IPS-15b (cell line): ENCODE results near the gene CORO1C.

ENCODE experiments used
- H3K27me3 ChIP-seq: one replicate; pipeline ENCODE4 v1.6.1; 2013; ENCODE audit warnings: low read length; ENCODE audit not compliant: control insufficient read depth, insufficient read depth
- H3K36me3 ChIP-seq: one replicate; pipeline ENCODE4 v1.6.1; 2013; ENCODE audit warnings: low read length; ENCODE audit not compliant: control insufficient read depth, insufficient read depth
- H3K4me1 ChIP-seq: one replicate; pipeline ENCODE4 v1.6.1; 2013; ENCODE audit warnings: mild to moderate bottlenecking, low read length; ENCODE audit not compliant: control insufficient read depth, insufficient read depth
- H3K4me3 ChIP-seq: one replicate; pipeline ENCODE4 v1.5.1; 2013; ENCODE audit warnings: low read depth, low read length
- H3K9ac ChIP-seq: one replicate; pipeline ENCODE4 v1.6.1; 2013; ENCODE audit warnings: low read depth, mild to moderate bottlenecking, low read length
- H3K9me3 ChIP-seq: one replicate; pipeline ENCODE4 v1.6.1; 2013; ENCODE audit warnings: mild to moderate bottlenecking, low read length; ENCODE audit not compliant: control insufficient read depth, insufficient read depth

Gene CORO1C

DNA sequence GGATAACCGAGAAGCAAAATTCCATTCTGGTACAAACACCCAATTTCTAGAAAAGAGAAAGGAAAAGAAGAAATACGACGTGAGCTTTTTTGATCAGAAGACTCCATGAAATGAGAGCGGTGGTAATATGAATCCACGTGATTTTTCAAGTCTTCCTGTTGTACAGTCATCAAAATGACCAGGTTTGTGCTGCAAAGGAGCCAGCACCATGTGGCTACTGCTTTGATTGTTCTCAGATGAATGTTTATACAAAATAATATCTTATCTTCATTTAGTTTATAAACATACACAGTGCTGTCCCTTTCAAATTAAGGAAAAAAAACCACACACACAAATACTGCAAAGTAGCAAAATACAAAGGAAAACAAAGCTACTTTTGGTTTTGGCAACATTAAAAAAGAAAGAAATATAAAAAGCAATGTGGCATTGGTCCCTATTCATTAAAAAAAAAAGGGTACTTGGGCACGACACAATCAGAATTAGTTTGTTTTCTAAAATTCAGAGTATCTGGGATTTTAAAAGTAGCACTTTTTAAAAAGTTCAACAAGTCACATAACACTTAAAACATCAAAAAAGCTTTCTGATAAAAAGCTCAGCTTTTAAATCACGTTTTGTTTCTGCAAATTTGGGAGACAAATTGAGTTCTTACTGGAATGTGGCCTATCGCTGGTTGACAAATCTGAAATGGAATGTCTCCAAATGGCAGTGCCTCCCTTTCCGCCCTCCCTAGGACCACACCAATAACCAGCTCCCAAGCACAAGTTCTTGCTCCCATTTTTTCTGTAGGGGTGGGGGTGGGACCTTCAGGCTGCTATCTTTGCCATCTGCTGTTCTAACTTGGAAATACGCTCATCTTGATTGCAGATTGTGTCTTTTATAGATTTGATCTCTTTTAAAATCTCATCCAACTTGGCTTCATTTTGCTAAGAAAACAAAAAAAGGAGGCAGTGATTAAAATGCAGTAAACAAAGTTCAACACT lies 84.4 kb downstream of the CORO1C start:
- H3K9me3 ChIP-seq = no peaks in the 10 kb centered on the region
- no peaks in the 10 kb centered on the region for H3K4me1 ChIP-seq
- no peaks in the 10 kb centered on the region for H3K27me3 ChIP-seq
- no peak overlapping the region for H3K9ac ChIP-seq
- H3K36me3 ChIP-seq = peaks cover 18% of the 10 kb centered on the region
- no peak overlapping the region for H3K4me3 ChIP-seq

DNA sequence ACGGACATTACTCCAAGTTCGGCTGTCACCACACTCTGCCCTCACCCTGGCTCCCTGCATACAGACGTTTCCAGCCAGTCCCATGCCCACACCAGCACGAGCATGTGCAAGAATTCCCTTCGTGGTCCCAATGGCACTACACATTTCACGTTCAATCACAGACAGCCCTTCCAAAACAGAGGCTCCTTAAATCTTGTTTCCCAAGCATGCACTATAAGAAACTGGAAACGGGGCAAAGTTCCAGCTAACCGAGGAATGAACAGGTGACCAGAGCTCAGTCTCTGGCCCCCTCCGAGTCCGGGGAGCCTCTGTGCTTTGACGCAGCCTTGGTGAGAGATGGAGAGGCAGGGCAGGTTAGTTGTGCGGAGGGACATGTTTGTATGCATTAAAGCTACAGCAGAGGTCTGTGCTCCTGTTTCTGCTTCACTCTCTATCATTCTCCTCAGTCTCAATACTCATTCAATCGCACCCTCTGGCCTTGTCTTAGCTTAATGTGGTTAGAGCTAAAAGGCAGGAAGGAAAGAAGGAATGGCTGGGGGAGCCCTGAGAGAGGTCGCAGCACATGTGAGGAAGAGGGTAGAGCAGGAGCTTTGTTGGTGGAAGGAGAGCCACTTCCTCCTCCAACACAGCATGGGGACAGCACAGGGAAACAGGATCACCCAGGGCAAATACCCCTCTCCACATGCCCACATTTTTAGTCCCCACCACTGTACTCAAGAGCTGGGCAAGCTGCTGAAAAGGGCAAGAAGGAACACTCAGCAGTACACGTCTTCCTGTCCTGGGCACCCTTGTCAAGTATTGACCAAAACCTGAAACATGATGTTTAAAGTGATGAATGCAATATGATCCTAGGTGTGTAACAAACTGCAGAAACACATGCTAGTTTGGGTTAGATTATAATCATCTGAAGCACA lies 85.4 kb downstream of the CORO1C start:
- Histone ChIP-seq H3K36me3 (peaks cover 15% of the 10 kb centered on the region), H3K27me3 (no peaks in the 10 kb centered on the region), H3K4me1 (no peaks in the 10 kb centered on the region), H3K4me3 (no peak overlapping the region), H3K9me3 (no peaks in the 10 kb centered on the region), H3K9ac (no peak overlapping the region)

DNA sequence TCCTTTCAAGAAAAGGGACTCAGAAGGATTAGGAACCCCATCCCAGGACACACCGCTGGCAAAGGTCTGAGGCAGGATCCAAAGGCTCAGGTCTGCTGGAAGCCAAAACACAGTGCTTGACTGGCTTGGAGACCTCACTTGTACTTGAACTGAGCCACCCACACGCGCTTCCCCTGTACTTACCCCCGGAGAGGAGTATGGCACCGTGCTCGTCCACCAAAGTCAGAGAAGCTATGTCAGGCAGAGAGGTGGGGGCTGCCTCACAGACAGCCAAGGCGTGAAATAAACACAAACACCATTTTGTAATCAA lies 86.6 kb downstream of the CORO1C start:
- no peak overlapping the region for H3K4me3 ChIP-seq
- H3K36me3 ChIP-seq = peaks cover 15% of the 10 kb centered on the region
- H3K4me1 ChIP-seq = no peaks in the 10 kb centered on the region
- H3K27me3 ChIP-seq = no peaks in the 10 kb centered on the region
- H3K9me3 ChIP-seq = no peaks in the 10 kb centered on the region
- H3K9ac ChIP-seq = no peak overlapping the region

DNA sequence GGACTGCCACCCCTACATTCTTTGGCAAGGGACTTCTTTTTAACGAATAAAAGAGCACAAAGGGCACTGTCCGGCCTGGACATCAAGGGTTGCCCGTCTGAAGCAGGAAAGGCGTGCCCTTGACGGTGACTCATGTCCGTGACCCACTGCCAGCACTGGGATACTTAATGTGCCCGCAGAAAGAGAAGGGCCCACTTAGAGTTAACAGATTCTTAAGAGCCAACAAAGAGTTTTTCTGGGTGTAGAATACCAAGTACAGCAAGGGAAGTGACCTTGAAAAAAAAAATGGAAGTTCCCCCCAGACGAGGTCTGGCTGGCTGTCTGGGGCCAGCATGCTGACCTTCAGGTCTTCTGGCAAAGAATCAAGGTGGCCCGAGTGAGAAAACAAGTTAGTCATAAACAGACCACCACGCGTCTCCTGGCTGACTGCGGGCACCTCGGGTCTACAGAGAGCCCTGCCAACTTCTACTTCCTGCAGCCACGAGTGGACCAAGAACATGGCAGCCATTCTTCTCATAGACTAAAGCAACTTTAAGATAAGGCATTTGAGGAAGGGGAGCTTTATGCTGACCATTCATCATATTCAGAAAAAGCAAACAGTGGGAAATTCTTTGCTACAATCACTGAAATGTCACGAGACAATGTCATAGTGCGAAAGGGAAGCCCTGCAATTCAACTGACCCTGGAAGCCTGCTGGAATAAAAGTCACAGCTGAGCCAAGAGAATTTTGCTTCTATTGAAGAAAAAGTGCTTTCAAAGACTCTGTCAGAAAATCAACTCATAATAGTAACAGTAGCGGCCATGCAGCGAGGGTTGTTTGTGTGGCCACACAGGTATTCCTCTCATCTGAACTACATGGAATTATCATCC lies 87.1 kb downstream of the CORO1C start:
- H3K27me3 ChIP-seq = no peaks in the 10 kb centered on the region
- H3K4me1 ChIP-seq = peaks cover 3% of the 10 kb centered on the region
- H3K9ac ChIP-seq = no peak overlapping the region
- H3K36me3 ChIP-seq = peaks cover 15% of the 10 kb centered on the region
- H3K4me3 ChIP-seq = no peak overlapping the region
- no peaks in the 10 kb centered on the region for H3K9me3 ChIP-seq

DNA sequence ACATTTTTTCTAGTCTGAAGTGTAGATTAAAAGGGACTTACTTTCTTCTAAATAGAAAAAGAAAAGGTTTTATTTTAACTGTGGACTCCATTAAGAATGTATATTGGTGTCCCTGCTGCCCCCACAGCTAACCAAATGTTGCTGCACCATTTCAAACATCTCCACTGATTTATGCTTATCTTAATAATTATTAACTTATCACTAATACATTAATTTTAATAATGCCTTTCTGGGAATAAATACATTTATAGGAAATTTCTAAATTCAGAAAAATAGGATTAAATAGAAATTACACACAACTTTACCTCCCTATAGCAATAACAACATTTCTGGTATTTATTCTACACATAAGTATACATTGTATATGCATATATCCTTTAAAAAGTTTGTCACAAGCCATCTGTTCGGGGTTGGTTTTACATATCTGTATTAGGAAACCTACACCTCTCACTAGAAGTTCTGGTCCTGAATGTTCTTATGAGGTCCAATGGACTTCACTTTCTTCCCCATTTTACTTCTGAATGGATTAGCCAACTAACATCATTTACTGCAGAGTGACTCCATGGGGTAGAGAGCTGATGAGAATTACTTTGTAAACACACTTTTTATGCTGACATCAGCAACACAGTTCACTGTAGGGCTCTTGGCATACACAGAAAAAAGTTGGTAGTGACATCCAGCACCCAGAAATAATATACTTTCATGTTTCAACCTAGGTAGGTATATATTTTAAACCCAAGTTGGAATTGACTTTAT lies 88.2 kb downstream of the CORO1C start:
- Histone ChIP-seq H3K4me3 (no peak overlapping the region), H3K9ac (no peak overlapping the region), H3K27me3 (no peaks in the 10 kb centered on the region), H3K36me3 (peaks cover 7% of the 10 kb centered on the region), H3K9me3 (no peaks in the 10 kb centered on the region), H3K4me1 (peaks cover 12% of the 10 kb centered on the region)

DNA sequence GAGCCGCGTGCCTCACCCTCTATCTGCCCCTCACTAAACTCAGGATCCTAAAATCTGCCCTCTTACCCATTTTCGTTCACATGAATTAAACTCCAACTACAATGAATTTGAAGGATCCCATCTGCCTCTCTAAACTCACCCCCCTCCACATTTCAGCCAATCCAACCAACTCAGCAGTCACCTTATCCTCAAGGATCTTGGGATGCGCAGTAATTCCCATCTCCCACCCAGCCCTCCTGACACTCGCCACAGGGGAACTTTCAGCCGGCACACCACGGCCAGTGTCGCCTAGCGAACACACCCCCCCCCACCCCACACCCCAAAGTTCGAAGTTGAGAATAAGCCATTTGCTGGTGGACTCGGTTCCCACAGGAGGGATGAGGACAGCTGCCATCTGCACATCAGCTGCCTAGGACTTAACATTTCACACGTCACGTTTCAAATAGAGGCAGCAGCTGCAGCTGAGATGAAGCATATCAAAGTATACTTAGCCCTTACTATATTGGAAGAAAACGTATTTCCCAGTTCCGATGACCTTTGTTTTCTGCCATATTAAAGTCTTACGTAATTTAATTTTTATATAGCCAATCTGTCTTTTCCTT lies 88.9 kb downstream of the CORO1C start:
- peaks cover 7% of the 10 kb centered on the region for H3K36me3 ChIP-seq
- no peak overlapping the region for H3K4me3 ChIP-seq
- H3K27me3 ChIP-seq = no peaks in the 10 kb centered on the region
- peaks cover 19% of the 10 kb centered on the region for H3K4me1 ChIP-seq
- no peaks in the 10 kb centered on the region for H3K9me3 ChIP-seq
- no peak overlapping the region for H3K9ac ChIP-seq

DNA sequence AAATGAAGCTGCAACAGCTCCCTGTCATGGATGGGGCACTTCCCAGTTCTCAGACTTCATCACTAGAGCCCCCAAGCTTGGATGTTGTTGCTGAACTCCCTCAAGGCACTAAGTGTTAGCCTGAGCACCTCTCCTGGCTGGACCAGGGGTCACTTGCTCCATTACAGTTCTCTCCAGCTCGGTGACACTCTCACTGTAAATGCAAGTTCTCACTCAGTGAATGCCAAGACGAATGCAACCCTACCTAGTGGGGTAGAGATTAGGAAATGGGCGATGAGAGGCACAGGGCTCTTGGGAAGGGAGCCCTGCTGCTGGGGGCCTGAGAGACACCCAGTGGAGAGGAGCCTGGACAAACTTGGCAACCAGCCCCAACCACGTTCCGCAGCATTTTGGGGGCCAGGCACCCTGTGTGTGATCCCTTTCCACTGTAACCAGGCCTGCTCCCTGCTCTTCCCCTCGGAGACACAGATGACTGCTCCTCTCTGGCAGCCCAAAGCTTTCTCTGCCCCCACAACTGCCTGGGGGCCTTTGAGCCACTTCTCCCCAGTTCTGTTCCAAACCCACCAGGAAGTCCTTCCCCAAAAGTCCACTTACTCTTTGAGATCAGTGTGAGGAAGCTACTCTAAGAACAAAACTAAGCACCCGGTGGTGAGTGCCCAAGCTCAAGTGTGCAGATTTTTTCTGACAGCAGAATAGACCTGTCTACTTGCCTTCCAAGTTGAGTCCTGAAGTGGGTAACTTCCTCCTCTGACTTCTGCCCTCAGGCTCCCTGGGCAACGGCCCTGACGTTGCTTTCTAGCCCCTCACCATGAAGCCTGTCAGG lies 89.7 kb downstream of the CORO1C start:
- Histone ChIP-seq H3K9me3 (no peaks in the 10 kb centered on the region), H3K9ac (no peak overlapping the region), H3K27me3 (no peaks in the 10 kb centered on the region), H3K4me1 (peaks cover 24% of the 10 kb centered on the region), H3K4me3 (no peak overlapping the region), H3K36me3 (peaks cover 7% of the 10 kb centered on the region)

DNA sequence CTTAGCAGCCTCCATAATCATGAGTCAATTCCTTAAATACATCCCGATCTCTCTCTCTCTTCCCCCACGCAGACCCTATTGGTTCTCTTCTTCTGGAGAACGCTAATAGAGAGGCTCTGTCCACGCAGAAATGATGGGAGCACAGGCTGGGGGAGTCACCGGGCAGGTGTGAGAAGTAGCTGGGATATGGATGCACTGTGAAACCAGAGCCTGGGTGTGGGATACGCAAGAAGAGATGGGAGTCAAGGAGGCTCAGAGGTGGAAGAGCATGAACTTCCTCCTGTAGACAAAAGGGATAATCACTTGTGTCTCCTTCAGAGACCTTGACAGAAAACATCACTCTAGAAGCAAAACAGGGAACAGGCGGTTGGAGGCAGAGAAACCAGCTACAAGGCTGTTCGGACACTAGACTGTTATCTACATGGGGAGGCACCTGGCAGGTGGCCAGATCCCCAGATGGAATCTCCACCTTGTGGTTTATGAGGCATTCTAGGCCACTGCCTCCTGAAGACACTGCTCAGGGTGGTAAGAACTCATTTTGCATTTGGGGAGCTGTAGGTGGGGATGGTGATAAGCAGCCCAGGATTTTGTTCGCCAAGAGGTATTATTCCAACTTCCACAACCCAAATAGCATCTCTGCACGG lies 90.4 kb downstream of the CORO1C start:
- Histone ChIP-seq H3K4me3 (no peak overlapping the region), H3K27me3 (no peaks in the 10 kb centered on the region), H3K9ac (no peak overlapping the region), H3K4me1 (peaks cover 24% of the 10 kb centered on the region), H3K36me3 (peaks cover 2% of the 10 kb centered on the region), H3K9me3 (no peaks in the 10 kb centered on the region)

DNA sequence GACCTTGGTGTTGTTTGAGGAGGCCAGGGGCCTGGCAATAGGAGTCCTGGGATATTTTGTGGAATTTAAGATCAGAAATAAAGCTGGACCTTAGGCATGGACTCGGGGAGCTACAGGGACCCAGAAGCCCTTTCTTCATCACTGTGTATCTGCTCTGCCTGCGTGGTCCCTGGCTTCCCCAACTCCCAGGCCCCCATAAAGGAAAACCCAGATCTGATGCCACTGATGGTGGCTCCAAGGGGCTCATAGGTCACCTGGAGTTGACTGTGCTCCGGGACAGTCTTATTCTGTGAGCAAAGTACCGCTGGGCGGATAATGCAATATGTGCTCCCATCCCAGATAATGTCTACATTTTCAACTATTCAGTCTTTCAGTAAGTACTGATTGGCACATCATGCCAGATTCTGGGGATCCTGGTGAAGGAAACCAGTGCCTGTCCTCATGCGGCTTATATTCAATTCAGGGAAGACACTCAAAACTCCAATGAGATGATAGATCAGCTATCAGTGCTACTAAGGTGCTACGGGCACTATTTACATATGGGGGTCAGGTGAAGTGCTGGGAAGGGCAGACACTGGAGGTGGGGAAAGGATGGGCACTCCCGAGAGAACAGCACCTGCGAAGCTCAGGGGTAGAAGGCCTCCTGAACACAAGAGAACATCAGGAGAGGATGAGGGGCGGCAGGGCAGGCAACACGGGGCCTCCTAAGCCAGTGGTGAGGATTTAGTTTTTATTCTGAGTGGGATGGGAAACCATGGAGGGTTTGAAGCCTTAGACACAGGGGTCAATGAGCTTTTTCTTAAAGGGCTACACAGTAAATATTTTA lies 92.1 kb downstream of the CORO1C start:
- Histone ChIP-seq H3K4me1 (peaks cover 36% of the 10 kb centered on the region), H3K9me3 (no peaks in the 10 kb centered on the region), H3K36me3 (no peaks in the 10 kb centered on the region), H3K27me3 (no peaks in the 10 kb centered on the region), H3K9ac (peak overlapping the region; percentile 28), H3K4me3 (no peak overlapping the region)
